GM11168 (cell line): ENCODE data around the gene SPPL2C.
"Not testable (repeated sequence)": the region's sequence is repeated elsewhere in the genome, so short reads cannot be mapped to it uniquely, and the experiment has no call there.

Experiments used
- in situ Hi-C: fragments of 300-500 bp; cut with MboI; formaldehyde crosslinking; loops from one replicate; pipeline ENCODE4 v1.12.0; 2022; ENCODE audit warnings: low sequenced_read_pairs; ENCODE audit not compliant: unreplicated experiment

The SPPL2C gene

DNA sequence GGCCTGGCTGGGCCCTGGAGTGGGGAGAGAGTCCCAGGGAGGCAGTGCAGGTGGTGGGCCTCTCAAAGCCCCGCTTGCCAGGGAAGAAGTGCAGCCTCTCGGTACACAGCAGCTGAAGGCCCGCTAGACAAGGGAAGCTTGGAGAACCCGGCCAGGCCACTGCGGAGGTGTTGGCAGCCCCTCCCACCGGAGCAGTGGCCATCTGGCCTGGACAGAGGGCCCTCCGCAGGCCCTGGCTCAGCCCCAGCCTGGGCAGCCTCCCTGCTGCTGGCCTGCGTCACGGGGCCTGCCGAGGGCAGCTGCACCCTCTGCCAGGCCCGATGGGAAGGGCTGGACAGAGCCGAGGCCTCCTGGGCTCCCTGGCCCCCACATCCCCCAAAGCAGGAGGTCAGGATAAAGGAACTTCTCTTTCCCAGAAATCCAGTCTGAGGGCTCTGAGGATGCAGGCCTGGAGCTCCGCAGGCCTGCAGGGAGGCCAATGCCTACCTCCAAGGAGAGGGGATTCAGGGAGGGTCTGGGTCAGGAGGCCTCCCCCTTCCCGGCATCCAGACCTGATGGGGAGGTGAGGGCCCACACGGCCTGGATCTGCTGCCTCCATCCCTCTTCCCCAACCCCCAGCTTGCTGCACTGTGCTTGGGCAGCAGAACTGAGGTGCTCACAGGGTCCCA, 4.3 kb downstream of the SPPL2C start:
- in situ Hi-C loops, result no loop called here

DNA sequence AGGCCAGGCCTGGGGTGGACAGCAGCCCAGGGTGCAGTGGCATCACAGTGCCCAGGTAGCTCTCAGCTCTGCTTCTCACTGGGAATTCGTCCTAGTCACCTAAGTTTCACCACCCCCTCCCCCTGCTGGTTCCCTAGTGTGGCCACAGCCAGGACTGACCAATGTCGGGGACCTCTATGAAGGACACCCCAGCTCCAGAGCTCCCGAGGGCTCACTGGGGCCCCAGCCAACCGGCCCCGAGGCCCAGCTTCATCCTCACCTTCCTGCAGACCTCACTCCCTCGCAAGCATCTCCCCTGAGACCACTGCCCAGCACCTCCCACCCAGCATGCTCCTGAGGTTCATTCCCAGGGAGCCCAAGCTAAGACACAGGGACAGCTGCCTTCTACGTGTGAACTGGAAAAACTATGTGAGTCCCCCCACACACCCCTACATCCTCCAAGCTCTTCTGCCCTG, 4.9 kb downstream of the SPPL2C start:
- in situ Hi-C loops, result no loop called here

DNA sequence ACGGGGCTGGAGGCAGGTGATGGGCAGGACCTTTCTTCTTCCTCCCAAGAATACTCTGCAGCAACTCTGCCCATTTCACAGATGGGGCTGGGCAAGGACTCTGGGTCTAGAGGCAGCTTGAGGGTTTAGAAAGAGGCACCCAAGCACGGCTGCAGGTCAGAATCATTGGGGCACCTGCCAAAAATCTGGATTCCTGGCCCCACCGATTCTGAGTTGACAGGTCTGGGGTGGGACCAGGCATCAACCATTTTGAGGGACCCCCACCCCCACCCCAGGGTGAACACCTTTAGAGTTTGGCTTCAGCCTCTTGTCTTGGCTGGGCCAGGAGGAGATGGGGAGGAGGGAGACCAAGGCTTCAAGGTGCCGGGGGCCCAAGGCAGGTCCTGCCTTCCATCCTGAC, 5.3 kb downstream of the SPPL2C start:
- in situ Hi-C loops, result no loop called here

DNA sequence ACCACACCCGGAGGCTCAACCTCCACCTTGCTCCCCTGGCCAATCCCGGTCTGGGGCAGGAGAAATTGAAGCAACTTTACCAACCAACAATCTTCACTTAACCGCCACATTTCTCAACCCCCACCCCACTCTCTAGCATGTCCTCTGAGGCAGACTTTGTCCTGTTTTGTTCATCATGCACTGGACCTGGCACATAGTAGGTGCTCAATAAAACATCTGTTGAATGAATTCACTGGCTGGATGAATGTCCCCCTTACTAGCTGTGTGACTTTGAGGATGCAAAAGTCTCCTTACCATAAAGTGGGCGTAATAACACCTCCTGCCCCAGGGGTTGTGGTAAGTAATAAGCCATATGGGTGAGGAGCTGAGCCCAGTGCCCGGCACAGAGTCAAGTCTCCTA, 5.8 kb downstream of the SPPL2C start:
- in situ Hi-C loops, result no loop called here

DNA sequence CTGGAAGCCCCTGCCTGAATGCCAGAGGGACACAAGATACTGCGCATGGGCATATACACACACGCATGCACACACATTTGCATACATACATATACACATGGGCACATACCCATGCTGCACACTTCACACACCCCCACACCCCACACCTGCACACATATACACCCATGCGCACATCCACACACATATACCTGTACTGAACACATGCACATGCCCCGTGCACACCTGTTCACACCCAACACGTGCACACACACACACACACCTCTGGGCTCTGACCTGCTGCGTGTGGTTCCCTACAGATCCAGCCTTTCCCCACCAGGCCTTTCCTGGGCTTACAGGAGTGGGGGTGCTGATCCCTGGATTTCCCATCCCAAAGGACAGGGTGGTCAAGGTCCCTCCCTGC, 6.3 kb downstream of the SPPL2C start:
- in situ Hi-C loops, result no loop called here

DNA sequence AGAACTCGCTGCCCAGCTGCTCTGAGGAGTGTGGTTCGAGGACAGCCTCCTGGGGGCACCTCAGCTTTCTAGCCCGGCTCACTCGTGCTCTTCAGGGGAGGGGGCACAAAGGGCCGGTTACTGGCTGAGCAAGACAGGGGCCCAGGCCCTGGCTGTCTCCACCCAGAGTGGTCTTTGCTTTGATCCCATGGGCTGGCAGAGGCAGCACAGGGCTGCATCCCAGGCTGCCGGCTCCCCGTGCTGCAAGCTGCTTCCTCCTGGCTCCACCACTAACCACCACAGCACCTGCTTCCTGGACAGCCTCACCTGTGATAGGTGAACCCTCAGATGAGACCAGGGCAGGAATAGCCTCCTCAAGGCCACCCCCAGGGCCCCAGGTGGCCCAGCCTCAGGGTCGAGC, 6.8 kb downstream of the SPPL2C start:
- in situ Hi-C loops, result no loop called here

DNA sequence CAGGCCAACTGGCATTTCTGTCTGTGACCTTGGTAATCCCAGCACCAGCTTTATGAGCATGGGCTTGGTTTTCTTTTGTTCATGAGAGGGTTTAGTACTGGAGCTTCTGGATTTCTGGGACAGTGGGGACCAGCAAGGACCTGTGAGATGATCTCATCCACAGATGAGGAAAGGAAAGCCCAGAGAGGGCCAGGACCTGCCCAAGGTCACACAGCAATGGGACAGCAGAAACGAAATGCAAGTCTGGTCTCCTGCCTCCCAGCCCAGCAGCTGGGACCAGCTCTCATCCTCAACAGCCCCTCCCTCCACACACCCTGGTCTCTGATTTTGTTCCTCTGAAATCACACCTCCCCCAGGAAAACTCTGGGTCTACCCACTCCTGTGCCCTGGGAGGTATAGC, 7.2 kb downstream of the SPPL2C start:
- in situ Hi-C loops, result no loop called here

DNA sequence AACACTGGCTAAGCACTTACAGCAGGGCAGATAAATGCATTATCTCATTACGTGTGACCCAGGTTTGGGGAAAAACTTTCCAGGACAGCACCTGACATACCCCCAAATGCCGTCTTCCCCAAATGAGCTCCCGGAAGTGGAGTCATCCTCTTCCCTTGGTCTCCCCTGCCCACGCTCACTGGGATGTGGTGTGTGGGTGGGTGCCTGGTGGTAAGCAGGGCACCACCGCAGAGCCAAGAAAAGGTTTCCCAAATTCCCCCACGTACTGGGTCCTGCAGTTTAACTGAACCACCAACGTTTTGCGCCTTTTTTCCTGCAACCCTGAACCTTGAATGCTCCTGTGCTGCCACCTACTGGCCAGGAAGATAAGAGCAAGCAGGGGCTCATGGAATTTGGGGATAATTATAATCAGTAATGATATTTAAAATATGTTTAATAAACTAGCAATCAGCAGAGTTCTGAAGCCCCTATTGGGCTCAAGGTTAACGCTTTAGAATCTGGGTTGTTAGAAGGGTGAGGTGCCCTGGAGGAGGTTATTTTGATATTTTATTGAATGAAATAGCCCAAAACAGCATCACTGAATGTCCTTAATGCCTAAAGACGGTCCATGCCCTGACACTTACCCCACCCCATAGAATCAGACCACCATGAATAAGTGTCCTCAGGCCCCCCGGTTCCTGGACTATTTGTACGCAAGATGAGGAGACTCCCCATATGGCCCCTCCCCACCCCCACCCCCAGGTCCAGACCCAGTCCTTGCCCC, 8.0 kb downstream of the SPPL2C start:
- in situ Hi-C loops, result no loop called here

DNA sequence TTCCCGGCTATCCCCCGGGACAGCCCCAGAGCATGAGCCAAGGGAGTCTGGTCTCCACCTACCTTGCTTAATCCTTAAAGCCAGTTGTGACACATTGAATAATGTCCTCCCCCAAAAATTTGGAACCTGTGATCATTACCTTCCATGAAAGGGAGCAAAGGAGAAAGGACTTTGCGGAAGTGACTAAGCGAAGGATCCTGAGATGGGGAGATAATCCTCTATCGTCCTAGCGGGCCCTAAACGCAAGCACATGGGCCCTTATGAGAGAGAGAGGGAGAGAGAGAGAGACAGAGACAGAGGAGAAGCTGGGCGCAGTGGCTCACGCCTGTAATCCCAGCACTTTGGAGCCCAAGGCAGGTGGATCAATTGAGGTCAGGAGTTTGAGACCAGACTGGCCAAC, 9.5 kb downstream of the SPPL2C start:
- in situ Hi-C loops, result no loop called here

DNA sequence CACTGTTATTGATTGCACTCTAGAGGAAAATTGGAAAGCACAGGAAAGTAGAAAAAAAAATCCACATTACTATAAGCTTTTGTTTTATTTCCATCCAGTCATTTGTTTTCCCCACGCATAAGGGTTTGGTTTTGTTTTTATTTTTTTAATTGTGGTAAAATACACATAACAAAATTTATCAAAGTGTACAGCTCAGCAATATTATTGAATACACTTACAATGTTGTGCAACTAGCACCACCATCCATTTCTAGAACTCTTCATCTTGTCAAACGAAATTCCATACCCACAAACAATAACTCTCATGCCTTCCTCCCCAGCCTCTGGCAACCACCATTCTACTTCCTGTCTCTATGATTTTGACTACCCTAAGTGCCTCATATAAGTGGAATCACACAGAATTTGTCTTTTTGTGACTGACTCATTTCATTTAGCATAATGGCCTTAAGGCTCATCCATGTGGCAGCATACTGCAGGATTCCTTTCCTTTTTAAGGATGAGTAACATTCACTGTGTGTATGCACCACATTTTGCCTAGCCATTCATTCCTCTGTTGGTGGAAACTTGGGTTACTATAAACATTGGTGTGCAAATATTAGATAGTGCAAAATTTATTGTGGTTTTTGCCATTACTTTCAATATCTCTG, 11.1 kb downstream of the SPPL2C start:
- in situ Hi-C loops, result no loop called here

DNA sequence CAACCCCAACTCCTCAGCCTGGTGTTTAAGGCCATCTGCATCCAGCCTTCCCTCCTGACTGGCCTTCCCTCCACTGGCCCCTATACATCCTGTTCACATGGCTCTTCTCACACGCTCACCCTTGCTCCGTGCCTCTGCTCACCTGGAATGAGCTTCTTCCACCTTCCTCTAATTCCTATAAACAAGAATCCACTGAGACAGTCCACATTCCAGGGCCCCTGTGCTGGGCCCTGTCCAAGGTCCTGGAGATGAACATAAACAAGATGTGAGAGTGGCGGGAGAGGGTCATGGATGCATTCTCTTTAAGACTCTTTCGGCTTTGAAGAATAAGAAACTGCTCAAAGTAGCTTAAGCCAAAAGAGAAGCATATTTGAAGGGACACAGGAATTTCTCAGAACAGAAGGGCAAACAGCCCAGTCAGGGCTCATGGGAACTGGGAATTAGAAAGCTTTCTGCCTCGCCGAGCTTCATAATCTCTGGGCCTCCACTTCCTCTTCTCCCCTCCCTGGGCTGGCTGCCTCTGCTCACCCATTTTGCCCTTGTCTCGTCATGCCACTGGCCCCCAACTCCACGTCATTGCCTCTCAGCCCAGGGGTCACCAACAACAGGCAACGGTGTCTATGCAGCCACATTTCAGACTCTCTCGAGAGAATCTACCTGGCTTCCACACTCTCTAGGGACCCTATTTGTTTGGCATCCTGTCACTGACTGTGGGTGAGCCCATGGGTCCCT, 13.5 kb downstream of the SPPL2C start:
- in situ Hi-C loops, result no loop called here

DNA sequence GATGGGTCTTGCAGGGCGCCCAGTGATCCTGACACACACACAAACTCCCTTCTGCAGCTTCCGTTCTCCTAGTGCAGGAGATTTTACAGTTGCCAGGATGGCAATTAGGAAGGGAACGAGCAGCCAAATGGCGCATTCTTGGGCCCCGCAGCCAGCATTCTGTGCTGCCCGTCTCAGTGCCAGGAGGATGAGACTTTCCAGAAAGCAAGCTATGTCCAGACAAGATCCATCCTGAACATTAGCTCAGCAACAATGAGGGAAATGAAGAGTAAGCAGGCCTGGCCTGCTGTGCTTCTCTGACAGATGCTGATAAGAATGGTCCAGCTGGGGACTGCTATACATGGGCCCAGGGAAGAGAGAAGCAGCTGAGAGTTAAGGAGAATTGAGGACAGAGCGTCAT, 16.5 kb downstream of the SPPL2C start:
- in situ Hi-C loops, result no loop called here

DNA sequence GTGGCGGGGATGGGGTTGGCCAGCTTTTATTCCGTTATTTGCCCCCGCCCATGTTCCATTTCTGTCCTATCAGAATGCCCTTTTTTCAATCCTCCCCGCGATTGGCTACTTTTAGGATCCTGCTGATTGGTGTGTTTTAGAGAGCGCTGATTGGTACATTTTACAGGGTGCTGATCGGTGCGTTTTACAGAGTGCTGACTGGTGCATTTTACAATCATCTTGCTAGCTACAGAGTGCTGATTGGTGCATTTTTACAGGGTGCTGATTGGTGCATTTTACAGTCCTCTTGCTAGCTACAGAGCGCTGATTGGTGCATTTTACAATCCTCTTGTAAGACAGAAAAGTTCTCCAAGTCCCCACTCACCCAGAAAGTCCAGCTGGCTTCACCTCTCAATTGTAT, 17.4 kb downstream of the SPPL2C start:
- in situ Hi-C loops, result not testable (repeated sequence)

DNA sequence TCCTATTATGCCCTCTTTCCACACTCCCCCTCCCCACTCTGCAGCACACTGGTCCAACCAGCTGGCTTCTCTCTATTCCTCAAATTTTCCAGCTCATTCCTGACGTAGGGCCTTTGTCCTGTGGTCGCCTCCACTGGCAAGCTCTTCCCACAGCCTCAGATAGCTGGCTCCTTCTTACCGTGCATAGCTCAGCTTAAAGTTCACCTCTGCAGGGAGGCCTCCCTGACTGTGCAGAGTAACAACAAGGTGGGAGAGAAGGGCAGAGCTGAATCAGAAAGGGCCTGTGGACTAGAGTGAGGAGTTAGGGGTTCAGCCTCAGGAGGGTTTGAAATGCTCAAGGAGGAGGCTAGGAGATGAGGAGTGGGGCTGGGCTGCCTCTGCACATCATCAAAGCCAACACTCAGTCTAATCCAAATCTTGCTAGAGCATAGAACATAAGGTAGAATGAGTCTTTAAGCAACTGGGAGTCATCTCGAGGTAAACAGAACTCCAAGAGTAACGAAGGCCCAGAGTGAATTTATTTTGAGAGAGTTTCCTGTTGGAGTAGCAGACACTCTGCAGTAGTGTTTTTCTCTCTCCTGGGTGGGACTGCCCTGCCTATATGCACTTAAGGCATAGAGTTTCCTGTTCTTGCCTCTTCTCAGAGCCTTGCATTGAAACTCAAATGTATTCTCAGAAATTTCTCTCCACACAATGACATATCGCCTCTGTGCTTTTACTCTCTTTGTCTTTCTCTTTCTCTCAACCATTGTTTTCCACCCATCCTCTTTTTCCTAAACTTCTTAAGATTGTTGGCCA, 19.4 kb downstream of the SPPL2C start:
- in situ Hi-C loops, result no loop called here

DNA sequence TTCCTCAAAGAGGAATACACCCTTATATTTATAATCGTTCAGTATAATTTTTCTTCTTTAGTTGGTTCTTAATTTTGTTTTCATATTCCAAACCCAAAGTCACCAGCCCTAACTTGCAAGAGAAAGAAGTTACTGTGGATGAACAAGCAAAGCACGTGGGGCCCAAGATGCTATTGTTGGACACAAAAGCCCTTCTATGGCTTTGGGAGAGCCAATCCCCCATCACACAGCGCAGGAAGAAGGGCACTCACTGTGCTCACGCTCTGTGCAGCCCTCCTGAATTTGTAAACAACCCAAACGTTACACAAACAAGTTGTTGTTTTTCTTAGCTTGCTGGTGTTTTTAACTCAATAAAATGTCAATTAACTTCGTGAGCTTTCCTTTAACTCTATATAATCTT, 22.5 kb downstream of the SPPL2C start:
- in situ Hi-C loops, result no loop called here

DNA sequence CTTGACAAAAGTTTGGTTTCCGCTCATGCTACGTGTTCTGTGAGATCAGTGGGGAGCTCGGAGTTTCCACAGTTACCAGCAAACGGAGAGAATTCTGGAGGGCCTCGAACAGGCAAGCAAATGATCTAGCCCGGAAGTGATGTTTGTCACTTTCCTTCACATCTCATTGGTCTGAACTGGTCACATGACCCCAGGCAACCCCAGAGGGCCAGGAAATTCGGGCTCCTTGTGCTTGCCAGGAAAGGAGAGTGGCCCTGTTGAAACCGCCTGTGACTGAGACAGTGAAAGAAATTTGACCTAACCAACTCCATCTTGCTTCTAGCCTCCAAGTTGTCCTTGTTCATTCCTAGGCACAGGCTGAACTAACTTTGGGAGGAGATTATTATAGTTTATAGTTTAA, 23.0 kb downstream of the SPPL2C start:
- in situ Hi-C loops, result no loop called here

DNA sequence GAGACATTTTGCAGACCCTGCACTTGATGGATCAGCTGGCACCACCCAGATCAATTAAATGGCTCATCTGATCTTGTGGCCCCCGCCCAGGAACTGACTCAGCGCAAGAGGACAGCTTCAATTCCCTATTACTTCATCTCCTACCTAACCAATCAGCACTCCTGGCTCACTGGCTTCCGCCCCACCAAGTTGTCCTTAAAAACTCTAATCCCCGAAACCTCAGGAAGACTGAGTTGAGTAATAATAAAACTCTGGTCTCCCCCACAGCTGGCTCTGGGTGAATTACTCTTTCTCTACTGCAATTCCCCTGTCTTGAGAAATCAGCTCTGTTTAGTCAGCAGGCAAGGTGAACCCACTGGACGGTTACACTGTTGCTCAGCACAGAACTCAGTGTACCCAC, 23.6 kb downstream of the SPPL2C start:
- in situ Hi-C loops, result no loop called here

DNA sequence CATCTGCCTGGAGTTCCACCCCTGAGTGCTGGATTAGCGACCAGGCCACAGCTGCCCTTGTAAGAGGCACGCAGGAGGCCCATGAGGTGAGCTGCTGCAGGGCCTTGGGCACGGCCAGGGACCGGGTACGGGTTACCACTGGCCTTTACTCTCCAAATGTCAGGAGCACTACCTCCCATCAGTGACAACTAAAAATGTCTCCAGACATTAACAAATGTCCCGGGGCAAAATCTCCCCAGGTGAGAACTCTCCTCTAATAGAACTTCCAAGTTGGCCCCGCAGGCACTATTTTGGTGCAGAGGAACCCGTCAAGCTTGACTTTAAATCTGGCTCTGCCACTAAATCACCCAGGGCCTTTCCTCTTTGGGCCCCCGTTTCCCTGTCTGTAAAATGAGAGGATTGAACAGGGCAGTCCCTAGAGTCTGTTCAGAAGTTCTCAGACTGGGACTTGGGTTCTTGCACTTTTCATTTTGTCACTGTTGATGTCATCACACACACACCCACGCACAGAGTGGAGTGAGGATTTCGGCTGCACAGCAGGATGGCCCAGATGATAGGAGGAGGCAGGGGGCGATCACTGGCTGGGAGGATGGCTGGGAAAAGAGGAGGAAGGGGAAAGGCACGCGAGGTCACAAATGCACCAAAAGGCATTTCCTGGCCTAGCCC, 25.1 kb downstream of the SPPL2C start:
- in situ Hi-C loops, result no loop called here

DNA sequence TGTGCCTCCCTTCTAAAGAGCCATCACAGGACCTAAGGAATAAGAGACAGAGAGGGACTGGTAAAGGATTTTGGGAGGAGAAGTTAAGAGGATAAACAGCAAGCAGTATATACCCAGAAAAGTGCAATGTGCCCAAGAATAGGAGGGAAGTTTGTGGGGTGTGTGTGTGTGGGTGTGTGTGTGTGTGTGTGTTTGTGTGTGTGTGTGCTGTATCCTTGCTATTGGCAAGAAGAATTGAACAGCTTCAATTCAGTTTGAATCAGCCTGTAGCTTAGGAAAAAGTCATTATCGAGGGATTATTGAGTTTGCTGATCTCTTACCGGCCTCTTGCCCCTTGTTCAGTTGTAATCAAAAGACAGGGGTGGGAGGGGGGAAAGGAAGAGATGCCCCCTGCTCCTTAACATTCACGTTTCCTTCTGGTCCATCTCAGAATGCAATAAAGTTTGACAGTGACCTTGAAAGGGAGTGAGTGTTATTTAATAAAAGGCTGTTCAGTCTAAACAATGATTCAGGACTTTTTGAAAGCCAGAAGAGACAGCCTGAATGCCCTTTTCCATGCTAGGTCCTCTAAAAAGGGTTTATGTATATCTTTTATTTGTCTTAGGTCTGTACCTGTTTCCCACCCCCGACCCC, 25.8 kb downstream of the SPPL2C start:
- in situ Hi-C loops, result no loop called here
